GM12801 (cell line): ENCODE data around the gene LPIN1.

Experiments
- TF ChIP-seq, protein P1 (sequence below): IDR thresholded peaks from one replicate; pipeline ENCODE4 v1.5.1; 2011; ENCODE audit warnings: control low read depth; ENCODE audit not compliant: insufficient read length; ENCODE audit errors: extremely low read depth

The LPIN1 gene

GRCh38 chr2:11832531-11832930 lies 86.1 kb downstream of the LPIN1 start:
- TF ChIP-seq, protein P1, sequence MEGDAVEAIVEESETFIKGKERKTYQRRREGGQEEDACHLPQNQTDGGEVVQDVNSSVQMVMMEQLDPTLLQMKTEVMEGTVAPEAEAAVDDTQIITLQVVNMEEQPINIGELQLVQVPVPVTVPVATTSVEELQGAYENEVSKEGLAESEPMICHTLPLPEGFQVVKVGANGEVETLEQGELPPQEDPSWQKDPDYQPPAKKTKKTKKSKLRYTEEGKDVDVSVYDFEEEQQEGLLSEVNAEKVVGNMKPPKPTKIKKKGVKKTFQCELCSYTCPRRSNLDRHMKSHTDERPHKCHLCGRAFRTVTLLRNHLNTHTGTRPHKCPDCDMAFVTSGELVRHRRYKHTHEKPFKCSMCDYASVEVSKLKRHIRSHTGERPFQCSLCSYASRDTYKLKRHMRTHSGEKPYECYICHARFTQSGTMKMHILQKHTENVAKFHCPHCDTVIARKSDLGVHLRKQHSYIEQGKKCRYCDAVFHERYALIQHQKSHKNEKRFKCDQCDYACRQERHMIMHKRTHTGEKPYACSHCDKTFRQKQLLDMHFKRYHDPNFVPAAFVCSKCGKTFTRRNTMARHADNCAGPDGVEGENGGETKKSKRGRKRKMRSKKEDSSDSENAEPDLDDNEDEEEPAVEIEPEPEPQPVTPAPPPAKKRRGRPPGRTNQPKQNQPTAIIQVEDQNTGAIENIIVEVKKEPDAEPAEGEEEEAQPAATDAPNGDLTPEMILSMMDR: no peak

DNA sequence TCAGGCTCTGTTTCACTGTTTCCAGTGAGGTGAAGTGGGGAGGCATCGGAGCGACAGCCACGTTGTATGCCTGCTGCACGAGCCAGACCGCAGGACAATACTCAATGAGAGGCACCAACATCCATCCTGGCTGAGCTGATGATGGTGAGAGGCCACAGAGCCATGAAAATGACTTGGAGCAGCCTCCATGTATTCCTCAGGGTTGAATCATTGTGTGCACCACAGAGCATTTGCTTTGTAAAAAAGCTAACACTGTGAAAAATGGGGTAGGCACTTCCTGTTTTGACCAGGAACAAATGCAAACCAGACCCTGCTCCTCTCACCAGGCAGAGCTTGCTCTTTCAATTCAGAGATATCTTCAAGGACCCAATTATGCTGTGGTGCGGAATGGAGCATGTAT lies 87.2 kb downstream of the LPIN1 start:
- TF ChIP-seq, protein P1: no peak

DNA sequence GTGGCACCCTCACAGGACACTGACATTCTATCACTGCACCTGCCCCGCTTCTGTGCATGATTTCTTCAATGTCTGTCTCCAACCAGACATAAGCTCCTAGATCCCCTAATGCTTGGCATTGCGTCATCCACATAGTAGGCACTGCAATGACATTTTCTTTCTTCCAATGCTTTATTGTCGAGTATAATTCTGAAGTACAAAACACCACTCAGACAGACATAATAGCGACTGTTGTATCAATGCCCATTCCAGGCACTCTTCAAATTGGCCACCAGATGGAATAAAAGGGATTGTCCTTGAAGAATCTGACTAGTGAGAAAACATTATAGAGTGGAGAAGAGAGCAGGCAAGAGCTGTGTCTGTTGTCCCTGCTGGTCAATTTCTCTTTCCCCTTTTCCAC lies 89.0 kb downstream of the LPIN1 start:
- TF ChIP-seq, protein P1: no peak

GRCh38 chr2:11836647-11837219 lies 90.3 kb downstream of the LPIN1 start:
- TF ChIP-seq, protein P1: no peak

- TF ChIP-seq, protein P1: no peak
Measured at GRCh38 chr2:11837875-11838734, 91.7 kb downstream of the LPIN1 start.

- TF ChIP-seq, protein P1: no peak
Measured at GRCh38 chr2:11839916-11840315, 93.5 kb downstream of the LPIN1 start.

GRCh38 chr2:11842336-11842735 lies 95.9 kb downstream of the LPIN1 start:
- TF ChIP-seq, protein P1: no peak
